Mucosa of rectum (tissue), 2 donors: Measurements from ENCODE around the gene TUBB1.
A peak's percentile ranks its signal among the peaks of the same experiment; 100 is the strongest.
"Not testable (repeated sequence)": the region's sequence is repeated elsewhere in the genome, so short reads cannot be mapped to it uniquely, and the experiment has no call there.

ENCODE experiments used
- H3K27ac ChIP-seq, 2 donors: one replicate each; pipeline ENCODE4 v1.7.0; 2013; ENCODE audit warnings: inconsistent platforms in 2 of 2, low read depth in 2 of 2, low read length in 2 of 2
- H3K27me3 ChIP-seq, 2 donors: one replicate each; pipeline ENCODE4 v1.7.0; 2013; ENCODE audit warnings: low read length in 2 of 2; ENCODE audit not compliant: control insufficient read depth in 2 of 2, insufficient read depth in 2 of 2
- H3K36me3 ChIP-seq, 2 donors: one replicate each; pipeline ENCODE4 v1.7.0; 2013; ENCODE audit warnings: low read length in 2 of 2; ENCODE audit not compliant: control insufficient read depth in 2 of 2, insufficient read depth in 2 of 2
- H3K4me1 ChIP-seq, 2 donors: one replicate each; pipeline ENCODE4 v1.7.0; 2013; ENCODE audit warnings: low read length in 2 of 2, mild to moderate bottlenecking in 1 of 2; ENCODE audit not compliant: control insufficient read depth in 2 of 2, insufficient read depth in 2 of 2
- H3K4me3 ChIP-seq, 2 donors: one replicate each; pipeline ENCODE4 v1.7.0; 2013; ENCODE audit warnings: low read length in 2 of 2
- H3K9ac ChIP-seq, 2 donors: one replicate each; pipeline ENCODE4 v1.7.0; 2013; ENCODE audit warnings: low read length in 2 of 2, low read depth in 1 of 2, mild to moderate bottlenecking in 1 of 2
- H3K9me3 ChIP-seq, 2 donors: one replicate each; pipeline ENCODE4 v1.7.0; 2013; ENCODE audit warnings: low read length in 2 of 2; ENCODE audit not compliant: control insufficient read depth in 2 of 2
- donor health status: healthy.
- donor health status: Normal muscosa, but diverticular disease.

TUBB1 gene

GRCh38 chr20:59041487-59041886 is 22.3 kb downstream of the TUBB1 start:
- H3K9me3 ChIP-seq, H3K27me3 ChIP-seq: not testable (repeated sequence)
- Histone ChIP-seq H3K9ac (peak overlapping the region; percentile 92 to 93), H3K4me3 (peak overlapping the region; percentile 88 to 93), H3K36me3 (peaks cover 19 to 25% of the 10 kb centered on the region in 2 donors), H3K27ac (peak overlapping the region; percentile 90 to 92), H3K4me1 (peaks cover 14 to 30% of the 10 kb centered on the region in 2 donors)

GRCh38 chr20:59042151-59042795 is 23.0 kb downstream of the TUBB1 start, which contains the start of gene PRELID3B:
PRELID3B (minus strand) TSS chr20:59042786; CDS start chr20:59042730, 56 bp downstream.
- H3K4me3 ChIP-seq = peak within 1 kb of the TSS; percentile 88 to 93
- no peaks in the 10 kb centered on the region for H3K27me3 ChIP-seq
- peaks cover 11 to 17% of the 10 kb centered on the region in 2 donors for H3K36me3 ChIP-seq
- H3K27ac ChIP-seq = peak within 1 kb of the TSS; percentile 90 to 92
- no peaks in the 10 kb centered on the region for H3K9me3 ChIP-seq
- peaks cover 16 to 33% of the 10 kb centered on the region in 2 donors for H3K4me1 ChIP-seq
- peak within 1 kb of the TSS; percentile 92 to 93 for H3K9ac ChIP-seq

GRCh38 chr20:59042796-59043631 is 23.8 kb downstream of the TUBB1 start:
- no peaks in the 10 kb centered on the region for H3K27me3 ChIP-seq
- H3K4me1 ChIP-seq = peaks cover 22 to 39% of the 10 kb centered on the region in 2 donors
- no peaks in the 10 kb centered on the region for H3K9me3 ChIP-seq
- peak overlapping the region; percentile 88 to 93 for H3K4me3 ChIP-seq
- H3K36me3 ChIP-seq = peaks cover 4 to 9% of the 10 kb centered on the region in 2 donors
- peak overlapping the region; percentile 64 to 93 for H3K9ac ChIP-seq
- H3K27ac ChIP-seq = peak overlapping the region; percentile 90 to 92

- peaks cover 26 to 46% of the 10 kb centered on the region in 2 donors for H3K4me1 ChIP-seq
- no peaks in the 10 kb centered on the region for H3K27me3 ChIP-seq
- H3K9me3 ChIP-seq = no peaks in the 10 kb centered on the region
- H3K27ac ChIP-seq = peak overlapping the region in 1 of 2 donors; percentile 84
- peak overlapping the region in 1 of 2 donors; percentile 64 for H3K9ac ChIP-seq
- peak overlapping the region in 1 of 2 donors; percentile 72 for H3K4me3 ChIP-seq
- peaks cover 0 to 8% of the 10 kb centered on the region in 2 donors for H3K36me3 ChIP-seq
These were observed 24.5 kb downstream of the TUBB1 start for GRCh38 chr20:59043698-59044097.

GRCh38 chr20:59044295-59044694 is 25.1 kb downstream of the TUBB1 start:
- Histone ChIP-seq H3K9ac (no peak overlapping the region), H3K27ac (no peak overlapping the region), H3K4me3 (no peak overlapping the region), H3K36me3 (peaks cover 0 to 8% of the 10 kb centered on the region in 2 donors), H3K4me1 (peaks cover 26 to 45% of the 10 kb centered on the region in 2 donors), H3K9me3 (no peaks in the 10 kb centered on the region), H3K27me3 (no peaks in the 10 kb centered on the region)

- no peak overlapping the region for H3K27ac ChIP-seq
- peaks cover 0 to 6% of the 10 kb centered on the region in 2 donors for H3K36me3 ChIP-seq
- peaks cover 23 to 41% of the 10 kb centered on the region in 2 donors for H3K4me1 ChIP-seq
- no peak overlapping the region for H3K9ac ChIP-seq
- no peaks in the 10 kb centered on the region for H3K9me3 ChIP-seq
- no peak overlapping the region for H3K4me3 ChIP-seq
- no peaks in the 10 kb centered on the region for H3K27me3 ChIP-seq
These were observed 25.6 kb downstream of the TUBB1 start for GRCh38 chr20:59044796-59045195.

- Histone ChIP-seq H3K27me3 (peaks cover 0 to under 1% of the 10 kb centered on the region in 2 donors), H3K4me3 (no peak overlapping the region), H3K4me1 (peaks cover 17 to 28% of the 10 kb centered on the region in 2 donors), H3K9ac (no peak overlapping the region), H3K36me3 (no peaks in the 10 kb centered on the region), H3K9me3 (no peaks in the 10 kb centered on the region), H3K27ac (peak overlapping the region in 1 of 2 donors; percentile 89)
These were observed 27.6 kb downstream of the TUBB1 start for GRCh38 chr20:59046862-59047261.

GRCh38 chr20:59047938-59048680 is 28.9 kb downstream of the TUBB1 start:
- Histone ChIP-seq H3K4me1 (peaks cover 15 to 26% of the 10 kb centered on the region in 2 donors), H3K36me3 (no peaks in the 10 kb centered on the region), H3K27me3 (peaks cover 0 to 2% of the 10 kb centered on the region in 2 donors), H3K4me3 (peak overlapping the region; percentile 42 to 59), H3K9ac (peak overlapping the region; percentile 18 to 27), H3K27ac (peak overlapping the region; percentile 89 to 93), H3K9me3 (no peaks in the 10 kb centered on the region)

- no peak overlapping the region for H3K9ac ChIP-seq
- peak overlapping the region; percentile 42 to 59 for H3K4me3 ChIP-seq
- H3K36me3 ChIP-seq = no peaks in the 10 kb centered on the region
- peaks cover 13 to 22% of the 10 kb centered on the region in 2 donors for H3K4me1 ChIP-seq
- H3K27ac ChIP-seq = peak overlapping the region; percentile 89 to 93
- peaks cover 0 to 2% of the 10 kb centered on the region in 2 donors for H3K27me3 ChIP-seq
- no peaks in the 10 kb centered on the region for H3K9me3 ChIP-seq
These were observed 29.4 kb downstream of the TUBB1 start for GRCh38 chr20:59048681-59049030.
